HL-60 (cell line): ENCODE measurements around the gene CTH.

Experiments
- CTCF ChIP-seq: IDR thresholded peaks from one replicate; pipeline ENCODE4 v1.5.1; 2011; ENCODE audit warnings: low read length, control low read depth, inconsistent platforms; ENCODE audit not compliant: insufficient read depth
- GABPA ChIP-seq: IDR thresholded peaks from 2 replicates; pipeline ENCODE4 v1.6.1; 2012; ENCODE audit warnings: low read depth
- POLR2AphosphoS5 ChIP-seq: IDR thresholded peaks from 2 replicates; pipeline ENCODE4 v1.6.1; 2012; ENCODE audit warnings: low read depth
- REST ChIP-seq: IDR thresholded peaks from 2 replicates; pipeline ENCODE4 v1.6.1; 2012; ENCODE audit warnings: low read depth; ENCODE audit not compliant: insufficient replicate concordance

GRCh38 chr1:70386121-70386520 is 24.9 kb upstream of the CTH start:
- TF ChIP-seq CTCF = no peak
- no peak for TF ChIP-seq POLR2AphosphoS5
- TF ChIP-seq GABPA = no peak
- TF ChIP-seq REST = no peak
